Gastrocnemius medialis (tissue), 4 donors: Measurements from ENCODE around the gene ITIH5. TPM values are rescaled to one million over a fixed set of nuclear protein-coding genes. Genes with fewer than 3 reads are reported as not detected.
"Not testable (repeated sequence)": the region's sequence is repeated elsewhere in the genome, so short reads cannot be mapped to it uniquely, and the experiment has no call there.

Experiments
- ATAC-seq, 2 donors: fragments of 150-250 bp; one replicate each; pipeline ENCODE4 v1.9.1; 2016
- DNase-seq, 2 donors: peaks; one replicate each; pipeline ENCODE4 v3.0.0-alpha.2; 2019
- H3K27ac ChIP-seq, 4 donors: fragments of 200-600 bp; sonication (generic); 1 replicate in 1 of 4; 2 replicates in 3 of 4; pipeline ENCODE4 v1.5.1; 2016 to 2018; ENCODE audit warnings: mild to moderate bottlenecking in 2 of 4, moderate library complexity in 1 of 4
- H3K27me3 ChIP-seq, 3 donors: fragments of 200-600 bp; sonication (generic) in 2 of 3; 1 replicate in 1 of 3; 2 replicates in 2 of 3; pipeline versions ENCODE4 v1.5.1 to v1.6.0; 2016 to 2019; ENCODE audit warnings: mild to moderate bottlenecking in 1 of 3, moderate library complexity in 1 of 3
- H3K36me3 ChIP-seq, 2 donors: fragments of 200-600 bp; sonication (generic) in 1 of 2; one replicate each; pipeline ENCODE4 v1.5.1; 2017 to 2018
- H3K4me1 ChIP-seq, 2 donors: fragments of 200-600 bp; sonication (generic) in 1 of 2; one replicate each; pipeline ENCODE4 v1.5.1; 2016 to 2017; ENCODE audit warnings: mild to moderate bottlenecking in 2 of 2
- H3K4me3 ChIP-seq, 4 donors: fragments of 200-600 bp; sonication (generic) in 3 of 4; 1 replicate in 1 of 4; 2 replicates in 3 of 4; pipeline ENCODE4 v1.5.1; 2016 to 2019; ENCODE audit warnings: mild to moderate bottlenecking in 2 of 4
- H3K9me3 ChIP-seq, 3 donors: fragments of 200-600 bp; sonication (generic) in 2 of 3; 1 replicate in 1 of 3; 2 replicates in 2 of 3; pipeline ENCODE4 v1.5.1; 2016 to 2019
- CTCF ChIP-seq, 5 experiments: fragments of 450-650 bp in 3 of 5; fragments of 200-600 bp in 2 of 5; sonication (generic) in 2 of 5; IDR thresholded peaks in 4 of 5; conservative IDR thresholded peaks in 1 of 5; 1 replicate in 4 of 5; 2 replicates in 1 of 5; pipeline ENCODE4 v1.5.1; 2016 to 2019; ENCODE audit warnings: antibody characterized with exemption in 5 of 5, mild to moderate bottlenecking in 3 of 5, moderate library complexity in 3 of 5
- POLR2A ChIP-seq, 2 donors: fragments of 450-650 bp; IDR thresholded peaks; one replicate each; pipeline ENCODE4 v1.6.1; 2017; ENCODE audit warnings: antibody characterized with exemption in 2 of 2, mild to moderate bottlenecking in 2 of 2, moderate library complexity in 2 of 2
- in situ Hi-C, 4 donors: fragments of 200-750 bp; cut with MboI; loops; one replicate each; pipeline versions ENCODE4 v1.15.0 to v1.8.0; 2017; ENCODE audit warnings: low sequenced_read_pairs in 4 of 4
- intact Hi-C: fragments of 100-400 bp; cut with DNase I; formaldehyde crosslinking; loops from one replicate; pipeline ENCODE4 v1.15.1; 2023; ENCODE audit warnings: low total_unique reads
- total RNA-seq, 4 donors: library from RNA; depleted of rRNA; stranded (reverse); fragments of >200 nt; gene quantifications; one replicate each; pipeline versions ENCODE4 v1.1.0 to v1.2.3, GENCODE V29; 2016

Gene ITIH5
- total RNA-seq, 4 donors from 2014 or later, result 3.9 to 14.0 (median 6.9) TPM

GRCh38 chr10:7664707-7665106 lies 2.1 kb downstream of the ITIH5 start:
- Histone ChIP-seq H3K27ac (no peak overlapping the region), H3K9me3 (no peaks in the 10 kb centered on the region), H3K36me3 (no peaks in the 10 kb centered on the region), H3K4me1 (peaks cover 11 to 16% of the 10 kb centered on the region in 2 donors), H3K27me3 (peaks cover 33 to 55% (median 50%) of the 10 kb centered on the region in 3 donors), H3K4me3 (peak overlapping the region in 1 of 4 donors; percentile 76)
- DNase-seq, result no peak
- TF ChIP-seq POLR2A (IDR thresholded peaks at IDR 0.05), result no peak
- no peak for TF ChIP-seq CTCF (IDR thresholded peaks at IDR 0.05 in 4 of 5, conservative IDR thresholded peaks at IDR 0.05 in 1 of 5)
- ATAC-seq, result no peak
- in situ Hi-C loops (no loop called here), intact Hi-C loops (no loop called here)

- in situ Hi-C loops (no loop called here), intact Hi-C loops (no loop called here)
- Histone ChIP-seq H3K4me1 (peaks cover 12 to 16% of the 10 kb centered on the region in 2 donors), H3K36me3 (no peaks in the 10 kb centered on the region), H3K27me3 (peaks cover 33 to 50% (median 50%) of the 10 kb centered on the region in 3 donors), H3K4me3 (no peak overlapping the region), H3K9me3 (no peaks in the 10 kb centered on the region), H3K27ac (no peak overlapping the region)
- DNase-seq (no peak), ATAC-seq (no peak)
- TF ChIP-seq CTCF (IDR thresholded peaks at IDR 0.05 in 4 of 5, conservative IDR thresholded peaks at IDR 0.05 in 1 of 5) (no peak), POLR2A (IDR thresholded peaks at IDR 0.05) (no peak)
Observed at GRCh38 chr10:7662522-7662921, 4.2 kb downstream of the ITIH5 start.

GRCh38 chr10:7659560-7659959 lies 7.2 kb downstream of the ITIH5 start:
- intact Hi-C loops (no loop called here), in situ Hi-C loops (no loop called here)
- Histone ChIP-seq H3K9me3 (no peaks in the 10 kb centered on the region), H3K27ac (no peak overlapping the region), H3K4me3 (no peak overlapping the region), H3K4me1 (peaks cover 0 to 5% of the 10 kb centered on the region in 2 donors), H3K27me3 (peaks cover 15 to 32% (median 27%) of the 10 kb centered on the region in 3 donors), H3K36me3 (no peaks in the 10 kb centered on the region)
- DNase-seq, result no peak
- ATAC-seq, result no peak
- TF ChIP-seq POLR2A (IDR thresholded peaks at IDR 0.05), result no peak
- TF ChIP-seq CTCF (IDR thresholded peaks at IDR 0.05 in 4 of 5, conservative IDR thresholded peaks at IDR 0.05 in 1 of 5), result no peak

- no peak overlapping the region for H3K27ac ChIP-seq
- in situ Hi-C loops, result no loop called here
- H3K4me3 ChIP-seq, result no peak overlapping the region
Observed at GRCh38 chr10:7657552-7657951, 9.2 kb downstream of the ITIH5 start.

GRCh38 chr10:7657079-7657478 lies 9.7 kb downstream of the ITIH5 start:
- H3K27ac ChIP-seq, intact Hi-C loops, in situ Hi-C loops, H3K4me1 ChIP-seq, ATAC-seq, H3K36me3 ChIP-seq, H3K4me3 ChIP-seq, H3K9me3 ChIP-seq, DNase-seq: not testable (repeated sequence)
- H3K27me3 ChIP-seq, result peaks cover 5 to 11% (median 11%) of the 10 kb centered on the region in 3 donors

More at GRCh38 chr10:7657552-7657951, 9.2 kb downstream of the ITIH5 start:
- Histone ChIP-seq H3K4me1 (peaks cover 0 to 5% of the 10 kb centered on the region in 2 donors), H3K36me3 (no peaks in the 10 kb centered on the region), H3K27me3 (peaks cover 5 to 15% (median 14%) of the 10 kb centered on the region in 3 donors), H3K9me3 (no peaks in the 10 kb centered on the region)
- intact Hi-C loops, result no loop called here
- DNase-seq (no peak), ATAC-seq (no peak)
- TF ChIP-seq CTCF (IDR thresholded peaks at IDR 0.05 in 4 of 5, conservative IDR thresholded peaks at IDR 0.05 in 1 of 5), result no peak
- no peak for TF ChIP-seq POLR2A (IDR thresholded peaks at IDR 0.05)
